MG63 (cell line): Measurements from ENCODE around the gene BUB3. TPM values are rescaled to one million over a fixed set of nuclear protein-coding genes. Genes with fewer than 3 reads are reported as not detected.

Experiments
- DNase-seq: peaks from one replicate; pipeline ENCODE4 v3.0.0-alpha.2; 2020
- H3K27me3 ChIP-seq: fragments of 250-450 bp; sonication (Bioruptor Pico); 2 replicates; pipeline ENCODE4 v1.5.1; 2020; ENCODE audit warnings: mild to moderate bottlenecking, moderate library complexity
- H3K36me3 ChIP-seq: fragments of 250-450 bp; sonication (Bioruptor Pico); 2 replicates; pipeline ENCODE4 v1.5.1; 2020; ENCODE audit warnings: mild to moderate bottlenecking, moderate library complexity
- H3K4me3 ChIP-seq: fragments of 250-450 bp; sonication (Bioruptor Pico); 2 replicates; pipeline ENCODE4 v1.5.1; 2020; ENCODE audit warnings: mild to moderate bottlenecking, moderate library complexity
- H3K9me3 ChIP-seq: fragments of 250-450 bp; sonication (Bioruptor Pico); 2 replicates; pipeline ENCODE4 v1.5.1; 2020; ENCODE audit warnings: mild to moderate bottlenecking, moderate library complexity
- total RNA-seq: library from RNA; depleted of rRNA; stranded (reverse); fragments of >200 nt; shearing (Covaris generic); gene quantifications from 2 replicates; pipeline ENCODE4 v1.2.3, GENCODE V29; 2014; ENCODE audit warnings: low replicate concordance; rRNA removed

The BUB3 gene
- total RNA-seq, 1 experiment from 2014 or later: 222 TPM

DNA sequence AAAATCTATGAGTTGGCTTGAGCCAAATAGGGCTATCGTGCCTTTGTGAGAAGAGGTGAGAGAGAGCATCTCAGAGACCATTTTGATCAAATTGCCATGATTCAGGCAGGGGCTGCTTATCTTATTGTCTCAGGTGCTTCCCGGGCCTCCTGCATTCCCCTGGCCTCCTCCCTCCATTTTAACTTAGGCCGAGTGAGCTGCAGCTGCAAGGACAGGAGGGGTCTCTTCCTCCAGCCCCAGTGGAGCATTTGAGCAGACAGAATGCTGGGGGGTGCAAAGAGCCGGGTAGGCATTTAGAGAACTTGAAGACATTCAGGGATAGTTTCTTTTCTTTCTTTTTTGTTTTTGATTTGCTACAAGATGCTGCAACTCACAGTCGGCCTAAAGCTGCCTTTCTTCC lies 59.0 kb downstream of the BUB3 start:
- no peaks in the 10 kb centered on the region for H3K27me3 ChIP-seq
- no peak for DNase-seq
- H3K36me3 ChIP-seq: peaks cover 1% of the 10 kb centered on the region
- no peak overlapping the region for H3K4me3 ChIP-seq
- peaks cover 7% of the 10 kb centered on the region for H3K9me3 ChIP-seq

Other genes starting within 250 kb of the BUB3 start
- gene FAM24A, start 243.8 kb upstream of the BUB3 start, total RNA-seq: not detected in 2 replicates
- 3.5 and 8.4 TPM in 2 replicates for gene C10orf88, start 200.2 kb upstream of the BUB3 start, total RNA-seq
- gene PSTK, start 174.0 kb upstream of the BUB3 start, total RNA-seq: 11.7 and 11.8 TPM in 2 replicates
- gene IKZF5, start 145.6 kb upstream of the BUB3 start, total RNA-seq: 0.53 and 3.7 TPM in 2 replicates
- 3.0 and 5.7 TPM in 2 replicates for gene ACADSB, start 145.4 kb upstream of the BUB3 start, total RNA-seq
- gene HMX3, start 18.4 kb upstream of the BUB3 start, total RNA-seq: 5.0 and 8.6 TPM in 2 replicates
- gene HMX2, start 6.3 kb upstream of the BUB3 start, total RNA-seq: 0.07 and 6.0 TPM in 2 replicates